ENCODE measurements around the gene HSD11B2.

DNA sequence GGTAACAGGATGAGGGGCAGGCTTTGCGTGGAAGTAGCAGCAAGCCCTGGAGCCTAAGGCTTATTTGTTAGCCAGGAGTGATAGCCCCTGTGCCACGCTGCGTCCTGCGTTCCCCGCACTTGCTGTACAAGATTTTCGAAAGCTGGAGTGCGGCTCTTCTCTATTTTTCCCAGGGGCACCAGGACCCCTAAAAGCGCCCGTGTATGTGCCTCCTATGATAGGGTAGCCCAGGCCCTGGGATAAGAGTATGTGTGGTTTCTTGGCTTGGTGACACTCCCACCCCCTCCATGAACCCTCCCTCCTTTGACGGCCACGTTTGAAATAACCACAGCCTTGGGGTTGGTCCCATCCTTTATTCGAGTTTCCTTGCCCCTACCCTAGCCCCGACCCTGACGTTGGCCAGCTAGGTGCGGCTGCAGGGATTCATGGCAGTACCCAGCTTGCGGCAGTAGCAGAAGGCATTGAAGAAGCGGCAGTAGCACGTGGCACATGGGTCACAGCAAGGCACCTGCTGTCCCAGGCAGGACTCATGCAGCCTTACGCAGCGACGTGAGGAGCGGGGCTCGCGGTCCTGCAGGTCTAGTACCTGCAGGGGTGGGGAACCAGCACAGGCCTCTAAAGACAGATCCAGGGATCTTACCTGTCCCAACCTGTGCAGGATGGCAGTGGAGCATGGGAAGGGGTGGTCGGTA lies 51.5 kb downstream of the HSD11B2 start:
- TF ChIP-seq, protein P1, sequence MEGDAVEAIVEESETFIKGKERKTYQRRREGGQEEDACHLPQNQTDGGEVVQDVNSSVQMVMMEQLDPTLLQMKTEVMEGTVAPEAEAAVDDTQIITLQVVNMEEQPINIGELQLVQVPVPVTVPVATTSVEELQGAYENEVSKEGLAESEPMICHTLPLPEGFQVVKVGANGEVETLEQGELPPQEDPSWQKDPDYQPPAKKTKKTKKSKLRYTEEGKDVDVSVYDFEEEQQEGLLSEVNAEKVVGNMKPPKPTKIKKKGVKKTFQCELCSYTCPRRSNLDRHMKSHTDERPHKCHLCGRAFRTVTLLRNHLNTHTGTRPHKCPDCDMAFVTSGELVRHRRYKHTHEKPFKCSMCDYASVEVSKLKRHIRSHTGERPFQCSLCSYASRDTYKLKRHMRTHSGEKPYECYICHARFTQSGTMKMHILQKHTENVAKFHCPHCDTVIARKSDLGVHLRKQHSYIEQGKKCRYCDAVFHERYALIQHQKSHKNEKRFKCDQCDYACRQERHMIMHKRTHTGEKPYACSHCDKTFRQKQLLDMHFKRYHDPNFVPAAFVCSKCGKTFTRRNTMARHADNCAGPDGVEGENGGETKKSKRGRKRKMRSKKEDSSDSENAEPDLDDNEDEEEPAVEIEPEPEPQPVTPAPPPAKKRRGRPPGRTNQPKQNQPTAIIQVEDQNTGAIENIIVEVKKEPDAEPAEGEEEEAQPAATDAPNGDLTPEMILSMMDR (IDR thresholded peaks at IDR 0.05) = no peak
- no peak for TF ChIP-seq POLR2A (IDR thresholded peaks at IDR 0.05)

Data from prostate gland (tissue), 2 donors.